Posterior vena cava (tissue), 2 donors: ENCODE data around the gene SUCLG2. TPM values are rescaled to one million over a fixed set of nuclear protein-coding genes. Genes with fewer than 3 reads are reported as not detected.
"Not testable (repeated sequence)": the region's sequence is repeated elsewhere in the genome, so short reads cannot be mapped to it uniquely, and the experiment has no call there.

Experiments
- DNase-seq: peaks from one replicate; pipeline ENCODE4 v3.0.0-alpha.2; 2020; ENCODE audit warnings: low spot score
- intact Hi-C, 2 donors: fragments of 100-400 bp; cut with DNase I; formaldehyde crosslinking; loops; one replicate each; pipeline versions ENCODE4 v1.14.1 to v1.14.2; 2022 to 2023
- total RNA-seq, 2 donors: library from RNA; stranded (reverse); fragmentation: NEBNext Ultra II Directional; extraction: Animal tissue kit (Norgen Biotek cat#: 25700); gene quantifications; one replicate each; pipeline ENCODE4 v1.2.1, GENCODE V29; 2021
- donor health status: DM: yes; HTN: yes; CAD: no.
- donor health status: DM: yes; HTN: yes; CAD: no.

SUCLG2 gene
- total RNA-seq, 2 donors from 2014 or later: 51.5 to 51.9 TPM

- DNase-seq: no peak
- intact Hi-C loops: no loop called here
These were observed 76.0 kb downstream of the SUCLG2 start for GRCh38 chr3:67578416-67578815.

GRCh38 chr3:67576441-67576840, 78.0 kb downstream of the SUCLG2 start:
- DNase-seq: no peak
- intact Hi-C loops: no loop called here

GRCh38 chr3:67569324-67569723, 85.1 kb downstream of the SUCLG2 start:
- intact Hi-C loops: no loop called here
- DNase-seq: no peak

DNA sequence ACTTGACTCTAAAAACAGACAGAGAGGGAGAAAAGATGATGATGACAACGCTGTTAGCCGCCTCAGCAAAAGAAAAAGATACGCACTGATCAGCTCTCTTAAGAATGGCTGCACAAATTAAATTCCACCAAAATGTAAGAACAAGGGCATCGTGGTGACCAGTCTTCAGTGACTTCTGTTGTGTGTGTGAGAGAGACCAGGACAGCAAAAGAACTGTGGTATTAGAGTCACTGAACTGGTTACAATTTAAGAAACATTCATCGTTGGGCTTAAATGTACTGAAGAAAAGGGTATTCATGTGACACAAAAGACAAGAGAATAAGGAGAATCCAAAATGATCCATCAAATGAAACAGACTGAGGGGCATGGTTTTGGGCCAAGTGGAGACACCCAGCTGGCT, 86.5 kb downstream of the SUCLG2 start:
- no peak for DNase-seq
- intact Hi-C loops: no loop called here

GRCh38 chr3:67564973-67565372, 89.4 kb downstream of the SUCLG2 start:
- intact Hi-C loops: no loop called here
- no peak for DNase-seq

GRCh38 chr3:67564008-67564407, 90.4 kb downstream of the SUCLG2 start:
- intact Hi-C loops: no loop called here
- DNase-seq: no peak

DNA sequence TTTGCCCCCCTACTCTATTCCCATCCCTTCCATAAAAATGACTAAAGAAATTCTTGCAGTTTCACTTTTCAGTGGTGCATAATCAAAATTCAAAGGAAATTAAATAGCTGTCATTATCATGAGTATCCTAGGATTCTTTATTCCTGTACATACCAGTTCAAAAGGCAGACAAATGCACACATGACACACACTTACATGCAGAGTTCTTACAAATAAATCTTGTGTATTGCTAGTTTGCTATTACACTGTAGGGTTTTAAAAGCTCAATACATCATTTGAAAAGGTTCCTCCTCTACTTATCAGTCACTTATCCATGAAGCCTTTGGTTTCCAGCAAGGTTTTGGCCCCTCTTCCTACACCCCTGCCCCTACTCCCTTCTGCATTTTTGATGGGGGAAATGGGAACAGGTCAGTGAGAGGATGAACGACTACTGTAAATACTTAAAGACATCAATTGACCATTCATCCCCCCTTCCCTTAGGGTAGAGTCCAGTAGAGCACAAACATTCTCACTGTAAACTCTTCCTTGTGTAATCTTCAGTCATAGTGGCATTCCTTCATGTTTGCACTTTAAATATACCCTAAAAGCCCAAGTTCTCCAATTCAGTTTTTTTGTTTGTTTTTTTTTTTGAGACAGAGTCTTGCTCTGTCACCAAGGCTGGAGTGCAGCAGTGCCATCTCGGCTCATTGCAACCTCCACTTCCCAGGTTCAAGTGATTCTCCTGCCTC, 92.6 kb downstream of the SUCLG2 start:
- intact Hi-C loops: loop anchor here in 1 of 2 donors (2.0 kb wide), 1 partner anchor 45 kb away; no protein-coding TSS in a partner anchor
- DNase-seq: no peak

- intact Hi-C loops: loop anchor here in 1 of 2 donors (2.0 kb wide), 1 partner anchor 44 kb away; no protein-coding TSS in a partner anchor
- no peak for DNase-seq
These were observed 93.1 kb downstream of the SUCLG2 start for GRCh38 chr3:67561266-67561665.

DNA sequence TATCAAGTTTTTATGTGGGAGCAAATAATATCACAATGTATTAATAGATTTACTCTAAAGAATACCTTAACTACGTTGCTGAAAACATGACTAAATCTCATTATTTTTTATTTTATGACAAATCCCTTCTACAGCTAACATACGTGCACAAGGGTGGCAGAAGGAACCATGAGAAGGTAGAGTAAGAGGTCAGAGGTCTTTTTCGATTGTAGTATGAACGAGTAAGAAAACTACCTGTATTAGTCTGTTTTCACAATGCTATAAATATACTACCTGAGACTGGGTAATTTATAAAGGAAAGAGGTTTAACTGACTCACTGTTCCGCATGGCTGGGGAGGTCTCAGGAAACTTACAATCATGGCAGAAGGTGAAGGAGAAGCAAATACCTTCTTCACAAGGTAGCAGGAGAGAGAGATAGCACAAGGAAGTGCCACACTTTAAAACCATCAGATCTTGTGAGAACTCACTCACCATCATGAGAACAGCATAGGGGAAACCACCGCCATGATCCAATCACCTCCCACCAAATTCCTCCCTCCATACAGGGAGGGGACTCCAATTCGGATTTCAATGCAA, 95.3 kb downstream of the SUCLG2 start:
- no peak for DNase-seq
- intact Hi-C loops: no loop called here

GRCh38 chr3:67558426-67558825, 96.0 kb downstream of the SUCLG2 start:
- DNase-seq: no peak
- intact Hi-C loops: no loop called here

GRCh38 chr3:67557848-67558355, 96.5 kb downstream of the SUCLG2 start:
- intact Hi-C loops: no loop called here
- no peak for DNase-seq

GRCh38 chr3:67551361-67552016, 102.9 kb downstream of the SUCLG2 start:
- intact Hi-C loops: no loop called here
- no peak for DNase-seq

- no peak for DNase-seq
- intact Hi-C loops: no loop called here
These were observed 103.9 kb downstream of the SUCLG2 start for GRCh38 chr3:67550541-67550940.

- intact Hi-C loops: not testable (repeated sequence)
These were observed 111.7 kb downstream of the SUCLG2 start for GRCh38 chr3:67542502-67543250.

GRCh38 chr3:67540198-67540894, 114.1 kb downstream of the SUCLG2 start:
- intact Hi-C loops: no loop called here
- DNase-seq: no peak

More at GRCh38 chr3:67542502-67543250, 111.7 kb downstream of the SUCLG2 start:
- DNase-seq: not testable (repeated sequence)

DNA sequence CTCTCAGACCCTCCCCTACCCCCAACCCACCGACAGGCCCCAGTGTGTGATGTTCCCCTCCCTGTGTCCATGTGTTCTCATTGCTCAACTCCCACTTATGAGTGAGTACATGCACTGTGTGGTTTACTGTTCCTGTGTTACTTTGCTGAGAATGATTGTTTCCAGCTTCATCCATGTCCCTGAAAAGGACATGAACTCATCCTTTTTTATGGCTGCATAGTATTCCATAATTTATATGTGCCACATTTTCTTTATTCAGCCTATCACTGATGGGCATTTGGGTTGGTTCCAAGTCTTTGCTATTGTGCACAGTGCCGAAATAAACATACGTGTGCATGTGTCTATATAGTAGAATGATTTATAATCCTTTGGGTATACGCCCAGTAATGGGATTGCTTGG, 117.2 kb downstream of the SUCLG2 start:
- DNase-seq, intact Hi-C loops: not testable (repeated sequence)

DNA sequence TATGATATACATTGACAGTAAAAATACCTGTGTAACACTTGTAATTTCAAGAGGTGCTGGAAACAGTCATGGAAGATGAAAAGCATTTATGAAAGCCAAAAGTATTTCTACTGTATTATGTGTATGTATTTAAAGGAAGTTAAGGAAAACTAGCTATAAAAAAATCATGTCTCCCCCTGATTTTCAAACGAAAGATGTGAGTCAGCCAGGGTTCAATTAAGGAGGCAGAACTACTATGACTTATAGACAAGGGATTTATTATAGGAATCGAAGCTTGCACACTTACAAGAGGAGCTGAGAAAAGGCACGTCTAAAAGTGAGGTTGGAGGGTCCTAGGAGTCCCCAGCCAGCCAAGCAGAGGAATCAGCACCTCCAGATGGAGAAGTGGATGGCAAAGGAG, 119.4 kb downstream of the SUCLG2 start:
- DNase-seq: no peak
- intact Hi-C loops: no loop called here

GRCh38 chr3:67534594-67534993, 119.8 kb downstream of the SUCLG2 start:
- intact Hi-C loops: no loop called here
- DNase-seq: no peak
